ENCODE data around the gene ATXN10. TPM values are rescaled to one million over a fixed set of nuclear protein-coding genes. Genes with fewer than 3 reads are reported as not detected.

The ATXN10 gene
- total RNA-seq, 6 donors from 2014 or later, result 90.2 to 137 (median 110) TPM

DNA sequence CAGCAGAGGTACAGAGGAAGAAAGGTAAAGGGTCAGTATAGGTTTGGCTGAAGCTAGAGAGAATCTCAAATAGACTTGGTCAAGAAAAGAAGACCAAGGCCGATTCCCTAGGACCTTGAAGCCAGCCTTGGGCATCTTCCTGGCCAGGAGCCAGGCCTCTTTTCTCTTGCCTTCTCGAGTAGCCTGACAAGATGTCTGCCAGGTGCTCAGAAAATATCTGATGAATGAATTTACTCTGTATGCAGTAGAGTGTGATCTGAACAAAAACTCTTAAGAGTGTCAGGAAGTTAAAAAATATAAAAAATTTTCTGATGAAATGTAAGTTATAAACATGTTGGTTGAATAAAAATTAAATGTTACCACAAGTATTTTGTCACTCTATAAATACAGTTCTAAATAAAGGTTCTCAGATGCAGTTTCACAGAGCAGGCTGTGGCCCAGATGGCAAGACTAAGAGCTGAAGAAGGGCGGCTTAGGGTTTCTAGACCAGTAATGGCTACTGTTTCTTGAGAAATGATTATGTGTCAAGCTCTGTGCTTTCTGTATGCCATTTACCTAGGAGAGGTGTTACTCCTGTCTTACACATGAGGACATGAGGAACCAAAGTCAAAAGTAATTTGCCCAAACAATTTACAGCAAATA is 98.1 kb downstream of the ATXN10 start:
- Histone ChIP-seq H3K27me3 (no peaks in the 10 kb centered on the region), H3K9me3 (no peaks in the 10 kb centered on the region), H3K4me3 (no peak overlapping the region), H3K27ac (no peak overlapping the region), H3K4me1 (no peaks in the 10 kb centered on the region), H3K36me3 (peaks cover 0 to 5% (median 4%) of the 10 kb centered on the region in 4 donors)
- DNase-seq (no peak), ATAC-seq (ENCODE audit: low FRiP score in 2 of 2) (no peak)
- TF ChIP-seq POLR2AphosphoS5 (IDR thresholded peaks at IDR 0.05), result no peak
- no peak for TF ChIP-seq EP300 (IDR thresholded peaks at IDR 0.05)
- TF ChIP-seq, protein P1, sequence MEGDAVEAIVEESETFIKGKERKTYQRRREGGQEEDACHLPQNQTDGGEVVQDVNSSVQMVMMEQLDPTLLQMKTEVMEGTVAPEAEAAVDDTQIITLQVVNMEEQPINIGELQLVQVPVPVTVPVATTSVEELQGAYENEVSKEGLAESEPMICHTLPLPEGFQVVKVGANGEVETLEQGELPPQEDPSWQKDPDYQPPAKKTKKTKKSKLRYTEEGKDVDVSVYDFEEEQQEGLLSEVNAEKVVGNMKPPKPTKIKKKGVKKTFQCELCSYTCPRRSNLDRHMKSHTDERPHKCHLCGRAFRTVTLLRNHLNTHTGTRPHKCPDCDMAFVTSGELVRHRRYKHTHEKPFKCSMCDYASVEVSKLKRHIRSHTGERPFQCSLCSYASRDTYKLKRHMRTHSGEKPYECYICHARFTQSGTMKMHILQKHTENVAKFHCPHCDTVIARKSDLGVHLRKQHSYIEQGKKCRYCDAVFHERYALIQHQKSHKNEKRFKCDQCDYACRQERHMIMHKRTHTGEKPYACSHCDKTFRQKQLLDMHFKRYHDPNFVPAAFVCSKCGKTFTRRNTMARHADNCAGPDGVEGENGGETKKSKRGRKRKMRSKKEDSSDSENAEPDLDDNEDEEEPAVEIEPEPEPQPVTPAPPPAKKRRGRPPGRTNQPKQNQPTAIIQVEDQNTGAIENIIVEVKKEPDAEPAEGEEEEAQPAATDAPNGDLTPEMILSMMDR (IDR thresholded peaks at IDR 0.05), result no peak
- no peak for TF ChIP-seq POLR2A (IDR thresholded peaks at IDR 0.05)
- 79% methylated on average over 3 of the region's 3 CpGs for WGBS, 2 donors

DNA sequence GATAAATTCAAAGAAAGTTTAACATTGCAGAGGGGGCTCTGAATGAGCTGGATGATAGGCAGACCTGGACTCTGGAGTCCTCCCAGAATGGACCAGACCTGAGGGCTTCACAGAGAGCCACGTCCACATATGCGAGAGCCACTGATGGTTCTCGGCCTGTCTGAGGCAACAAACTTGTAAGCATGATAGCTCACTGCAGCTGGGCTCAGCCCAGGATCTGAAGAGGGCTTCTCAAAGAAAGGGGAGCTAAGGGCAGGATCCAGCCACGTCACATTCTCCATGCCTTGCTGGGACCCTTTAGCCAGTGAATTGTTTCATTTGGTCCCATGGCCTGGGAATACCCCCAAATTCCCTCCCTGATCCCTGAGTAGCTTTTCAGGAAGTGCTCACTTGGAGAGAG is 98.9 kb downstream of the ATXN10 start:
- DNase-seq (no peak), ATAC-seq (ENCODE audit: low FRiP score in 2 of 2) (no peak)
- H3K4me1 ChIP-seq, result peaks cover 0 to 3% (median 0%) of the 10 kb centered on the region in 4 donors
- TF ChIP-seq, protein P1 (IDR thresholded peaks at IDR 0.05), result no peak
- no peak for TF ChIP-seq POLR2A (IDR thresholded peaks at IDR 0.05)
- TF ChIP-seq EP300 (IDR thresholded peaks at IDR 0.05), result no peak
- no peak for TF ChIP-seq POLR2AphosphoS5 (IDR thresholded peaks at IDR 0.05)
- H3K27me3 ChIP-seq, result no peaks in the 10 kb centered on the region
- peaks cover 0 to 5% (median 2%) of the 10 kb centered on the region in 4 donors for H3K36me3 ChIP-seq
- H3K4me3 ChIP-seq, result no peak overlapping the region
- H3K9me3 ChIP-seq, result no peaks in the 10 kb centered on the region
- H3K27ac ChIP-seq, result no peak overlapping the region
- WGBS, 2 donors, result 75% methylated on average over 4 of the region's 4 CpGs; no CpG with 5 or more reads in 1 of the 2 donors

- no peak for DNase-seq
- peaks cover 0 to 3% (median 0%) of the 10 kb centered on the region in 4 donors for H3K4me1 ChIP-seq
- H3K27me3 ChIP-seq, result no peaks in the 10 kb centered on the region
- WGBS, 2 donors, result 92 to 98% methylated on average over 3 of the region's 3 CpGs
- TF ChIP-seq, protein P1 (IDR thresholded peaks at IDR 0.05), result no peak
- TF ChIP-seq POLR2AphosphoS5 (IDR thresholded peaks at IDR 0.05) (no peak), POLR2A (IDR thresholded peaks at IDR 0.05) (no peak), EP300 (IDR thresholded peaks at IDR 0.05) (no peak)
- no peaks in the 10 kb centered on the region for H3K9me3 ChIP-seq
- no peak for ATAC-seq (ENCODE audit: low FRiP score in 2 of 2)
- no peak overlapping the region for H3K27ac ChIP-seq
- H3K4me3 ChIP-seq, result no peak overlapping the region
- H3K36me3 ChIP-seq, result peaks cover 0 to 5% (median under 1%) of the 10 kb centered on the region in 4 donors
Measured at GRCh38 chr22:45771057-45771456, 99.4 kb downstream of the ATXN10 start.

DNA sequence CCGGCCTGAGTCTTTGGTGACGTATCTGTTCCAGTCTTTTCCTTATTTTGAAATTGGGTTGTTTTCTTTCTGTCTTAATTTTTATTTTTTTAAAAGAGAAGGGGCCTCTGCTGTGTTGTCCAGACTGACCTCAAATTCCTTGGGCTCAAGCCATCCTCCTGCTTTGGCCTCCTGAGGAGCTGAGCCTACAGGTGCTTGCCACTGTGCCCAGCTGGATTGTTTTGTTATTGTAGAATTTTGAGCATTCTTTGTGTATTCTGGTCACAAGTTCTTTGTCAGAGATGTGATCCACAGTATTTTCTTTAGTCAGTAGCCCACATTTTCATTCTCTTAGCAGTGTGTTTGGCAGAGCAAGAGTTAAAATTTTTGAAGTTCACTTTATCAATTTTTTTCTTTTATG is 100.1 kb downstream of the ATXN10 start:
- no peaks in the 10 kb centered on the region for H3K27me3 ChIP-seq
- no peak overlapping the region for H3K27ac ChIP-seq
- H3K9me3 ChIP-seq, result no peaks in the 10 kb centered on the region
- DNase-seq (no peak), ATAC-seq (ENCODE audit: low FRiP score in 2 of 2) (no peak)
- no peak overlapping the region for H3K4me3 ChIP-seq
- peaks cover 0 to 3% (median 0%) of the 10 kb centered on the region in 4 donors for H3K4me1 ChIP-seq
- 97 to 100% methylated on average over 2 of the region's 2 CpGs for WGBS, 2 donors
- peaks cover 0 to 5% (median 0%) of the 10 kb centered on the region in 4 donors for H3K36me3 ChIP-seq
- TF ChIP-seq POLR2A (IDR thresholded peaks at IDR 0.05) (no peak), POLR2AphosphoS5 (IDR thresholded peaks at IDR 0.05) (no peak), EP300 (IDR thresholded peaks at IDR 0.05) (no peak)
- TF ChIP-seq, protein P1 (IDR thresholded peaks at IDR 0.05), result no peak

DNA sequence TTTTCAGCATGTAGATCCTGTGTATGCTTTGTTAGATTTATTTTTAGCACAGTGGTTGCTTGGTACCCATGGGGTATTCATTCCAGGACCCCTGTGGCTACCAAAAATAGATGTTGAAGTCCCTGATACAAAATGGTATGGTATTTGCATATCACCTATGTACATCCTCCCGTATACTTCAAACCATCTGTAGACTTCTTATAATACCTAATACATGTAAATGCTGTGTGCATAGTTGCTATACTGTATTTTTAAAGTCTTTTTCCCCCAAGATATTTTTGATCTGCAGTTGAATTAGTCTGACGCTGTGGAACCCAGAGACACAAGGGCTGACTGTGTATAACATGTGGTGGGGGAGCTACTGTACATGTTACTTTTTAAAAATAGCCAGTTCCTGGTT is 101.1 kb downstream of the ATXN10 start:
- Histone ChIP-seq H3K27ac (no peak overlapping the region), H3K27me3 (no peaks in the 10 kb centered on the region), H3K9me3 (no peaks in the 10 kb centered on the region), H3K4me3 (no peak overlapping the region), H3K36me3 (peaks cover 0 to 5% (median 0%) of the 10 kb centered on the region in 4 donors), H3K4me1 (peaks cover 0 to 3% (median 0%) of the 10 kb centered on the region in 4 donors)
- 96% methylated on average over 2 of the region's 2 CpGs for WGBS, 2 donors
- no peak for DNase-seq
- ATAC-seq (ENCODE audit: low FRiP score in 2 of 2), result no peak
- TF ChIP-seq POLR2AphosphoS5 (IDR thresholded peaks at IDR 0.05) (no peak), EP300 (IDR thresholded peaks at IDR 0.05) (no peak), POLR2A (IDR thresholded peaks at IDR 0.05) (no peak)
- TF ChIP-seq, protein P1 (IDR thresholded peaks at IDR 0.05), result no peak
